HUES6 (cell line): ENCODE measurements around the gene DTNB.

Experiments
- H3K27ac ChIP-seq: 2 replicates; pipeline ENCODE4 v1.7.0; 2013; ENCODE audit warnings: low read depth, mild to moderate bottlenecking, low read length, inconsistent platforms
- H3K27me3 ChIP-seq: 2 replicates; pipeline ENCODE4 v1.6.1; 2013; ENCODE audit warnings: low read length; ENCODE audit not compliant: control insufficient read depth, insufficient read depth
- H3K36me3 ChIP-seq: 2 replicates; pipeline ENCODE4 v1.6.1; 2013; ENCODE audit warnings: low read length; ENCODE audit not compliant: control insufficient read depth, insufficient read depth
- H3K4me1 ChIP-seq: 2 replicates; pipeline ENCODE4 v1.6.1; 2013; ENCODE audit warnings: low read length; ENCODE audit not compliant: control insufficient read depth, insufficient read depth
- H3K4me3 ChIP-seq: 2 replicates; pipeline ENCODE4 v1.5.1; 2013; ENCODE audit warnings: low read depth, low read length
- H3K9ac ChIP-seq: one replicate; pipeline ENCODE4 v1.6.1; 2013; ENCODE audit warnings: mild to moderate bottlenecking, low read length
- H3K9me3 ChIP-seq: 2 replicates; pipeline ENCODE4 v1.6.1; 2013; ENCODE audit warnings: low read depth, low read length; ENCODE audit not compliant: control insufficient read depth, insufficient read depth

Gene DTNB

GRCh38 chr2:25454824-25455611, 218.4 kb downstream of the DTNB start:
- H3K9me3 ChIP-seq, result no peaks in the 10 kb centered on the region
- no peaks in the 10 kb centered on the region for H3K36me3 ChIP-seq
- no peak overlapping the region for H3K9ac ChIP-seq
- 0 out of 2 replicates have a peak, but pooled peaks cover 5% of the 10 kb centered on the region for H3K4me1 ChIP-seq
- no peaks in the 10 kb centered on the region for H3K27me3 ChIP-seq
- H3K4me3 ChIP-seq, result no peak overlapping the region
- H3K27ac ChIP-seq, result no peak overlapping the region

- Histone ChIP-seq H3K4me3 (no peak overlapping the region), H3K9ac (no peak overlapping the region), H3K4me1 (0 out of 2 replicates have a peak, but pooled peaks cover 5% of the 10 kb centered on the region), H3K27me3 (no peaks in the 10 kb centered on the region), H3K36me3 (0 out of 2 replicates have a peak, but pooled peaks cover 4% of the 10 kb centered on the region), H3K9me3 (no peaks in the 10 kb centered on the region), H3K27ac (no peak overlapping the region)
These were observed 220.0 kb downstream of the DTNB start for GRCh38 chr2:25453199-25453905.

GRCh38 chr2:25448808-25449207, 224.6 kb downstream of the DTNB start:
- Histone ChIP-seq H3K9me3 (no peaks in the 10 kb centered on the region), H3K4me3 (no peak overlapping the region), H3K36me3 (0 out of 2 replicates have a peak, but pooled peaks cover 4% of the 10 kb centered on the region), H3K27me3 (no peaks in the 10 kb centered on the region), H3K9ac (no peak overlapping the region), H3K27ac (no peak overlapping the region), H3K4me1 (0 out of 2 replicates have a peak, but pooled peaks cover 5% of the 10 kb centered on the region)

- H3K36me3 ChIP-seq, result 0 out of 2 replicates have a peak, but pooled peaks cover 4% of the 10 kb centered on the region
These were observed 226.4 kb downstream of the DTNB start for GRCh38 chr2:25447018-25447417.

GRCh38 chr2:25446122-25446521, 227.3 kb downstream of the DTNB start:
- H3K4me1 ChIP-seq, result no peaks in the 10 kb centered on the region
- H3K4me3 ChIP-seq, result no peak overlapping the region
- H3K9ac ChIP-seq, result no peak overlapping the region
- H3K36me3 ChIP-seq, result 0 out of 2 replicates have a peak, but pooled peaks cover 4% of the 10 kb centered on the region
- no peaks in the 10 kb centered on the region for H3K27me3 ChIP-seq
- no peaks in the 10 kb centered on the region for H3K9me3 ChIP-seq
- no peak overlapping the region for H3K27ac ChIP-seq

More at GRCh38 chr2:25447018-25447417, 226.4 kb downstream of the DTNB start:
- Histone ChIP-seq H3K4me1 (0 out of 2 replicates have a peak, but pooled peaks cover 5% of the 10 kb centered on the region), H3K27ac (no peak overlapping the region), H3K27me3 (no peaks in the 10 kb centered on the region), H3K9ac (no peak overlapping the region), H3K4me3 (no peak overlapping the region), H3K9me3 (no peaks in the 10 kb centered on the region)

GRCh38 chr2:25445464-25445863, 227.9 kb downstream of the DTNB start:
- no peaks in the 10 kb centered on the region for H3K27me3 ChIP-seq
- H3K4me3 ChIP-seq, result no peak overlapping the region
- no peaks in the 10 kb centered on the region for H3K9me3 ChIP-seq
- H3K36me3 ChIP-seq, result 0 out of 2 replicates have a peak, but pooled peaks cover 4% of the 10 kb centered on the region
- H3K27ac ChIP-seq, result no peak overlapping the region
- H3K9ac ChIP-seq, result no peak overlapping the region
- no peaks in the 10 kb centered on the region for H3K4me1 ChIP-seq

GRCh38 chr2:25444608-25445270, 228.6 kb downstream of the DTNB start:
- Histone ChIP-seq H3K9ac (no peak overlapping the region), H3K4me1 (no peaks in the 10 kb centered on the region), H3K27ac (no peak overlapping the region), H3K4me3 (no peak overlapping the region), H3K27me3 (no peaks in the 10 kb centered on the region), H3K36me3 (0 out of 2 replicates have a peak, but pooled peaks cover 4% of the 10 kb centered on the region), H3K9me3 (no peaks in the 10 kb centered on the region)

- Histone ChIP-seq H3K9me3 (no peaks in the 10 kb centered on the region), H3K4me3 (no peak overlapping the region), H3K27me3 (no peaks in the 10 kb centered on the region), H3K36me3 (no peaks in the 10 kb centered on the region), H3K9ac (no peak overlapping the region), H3K4me1 (no peaks in the 10 kb centered on the region), H3K27ac (no peak overlapping the region)
These were observed 229.6 kb downstream of the DTNB start for GRCh38 chr2:25443766-25444165.

- H3K9me3 ChIP-seq, result no peaks in the 10 kb centered on the region
- H3K4me3 ChIP-seq, result no peak overlapping the region
- H3K9ac ChIP-seq, result no peak overlapping the region
- H3K36me3 ChIP-seq, result no peaks in the 10 kb centered on the region
- H3K27ac ChIP-seq, result no peak overlapping the region
- no peaks in the 10 kb centered on the region for H3K27me3 ChIP-seq
- H3K4me1 ChIP-seq, result no peaks in the 10 kb centered on the region; the same call in 1 of the 2 replicates
These were observed 232.0 kb downstream of the DTNB start for GRCh38 chr2:25441353-25441752.

GRCh38 chr2:25438793-25439192, 234.6 kb downstream of the DTNB start:
- Histone ChIP-seq H3K27me3 (no peaks in the 10 kb centered on the region), H3K9me3 (no peaks in the 10 kb centered on the region), H3K36me3 (peaks cover 5% of the 10 kb centered on the region), H3K4me1 (no peaks in the 10 kb centered on the region; the same call in 1 of the 2 replicates), H3K27ac (no peak overlapping the region), H3K9ac (no peak overlapping the region), H3K4me3 (no peak overlapping the region)
